Measurements from ENCODE around the gene BTRC. TPM values are rescaled to one million over a fixed set of nuclear protein-coding genes. Genes with fewer than 3 reads are reported as not detected.
A peak's percentile ranks its signal among the peaks of the same experiment; 100 is the strongest.

BTRC gene
- total RNA-seq: 0.96 TPM

GRCh38 chr10:101353692-101354327, at the start of gene BTRC:
TSS of gene BTRC (plus strand) at chr10:101354165. CDS start at chr10:101354181, 16 bp downstream.
- intact Hi-C loops (cut with DNase I): loop anchor here (2.0 to 10.0 kb wide), 6 partner anchors 218 to 1151 kb away; partner anchors contain the start of genes ACTR1A, DPCD, HPS6 and POLL
- TF ChIP-seq CTCF (IDR thresholded peaks at IDR 0.05): no peak
- DNase-seq (ENCODE audit: low spot score in 2 of 2): peak; percentile 94 to 99
- H3K27me3 ChIP-seq: no peaks in the 10 kb centered on the region
- no peaks in the 10 kb centered on the region for H3K9me3 ChIP-seq
- H3K4me3 ChIP-seq: peak within 1 kb of the TSS; percentile 80 to 86
- no peaks in the 10 kb centered on the region for H3K36me3 ChIP-seq
- peaks cover 0 to 13% of the 10 kb centered on the region in 2 donors for H3K4me1 ChIP-seq
- H3K27ac ChIP-seq: peak within 1 kb of the TSS; percentile 83 to 84

DNA sequence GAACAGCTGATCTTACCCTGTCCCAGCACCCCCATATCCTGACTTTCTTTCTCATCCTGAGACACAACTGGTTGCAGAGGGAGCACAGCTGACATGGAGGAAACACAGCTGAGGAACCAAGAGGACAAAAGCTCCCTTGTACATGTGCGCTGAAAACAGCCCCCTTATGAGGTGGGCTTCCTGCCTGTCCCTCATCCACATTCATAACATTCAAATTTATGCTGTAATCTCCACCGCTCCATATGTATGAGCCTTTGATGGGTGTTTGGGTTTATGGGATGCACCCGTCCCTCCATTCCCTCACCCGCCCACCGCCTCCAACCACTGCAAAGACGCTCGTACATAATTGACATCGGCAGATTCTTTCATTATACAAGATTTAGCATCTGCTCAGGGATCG, 49.6 kb upstream of the BTRC start:
- intact Hi-C loops (cut with DNase I): no loop called here
- H3K4me3 ChIP-seq: no peak overlapping the region
- no peak overlapping the region for H3K27ac ChIP-seq
- no peak for TF ChIP-seq CTCF (IDR thresholded peaks at IDR 0.05)
- H3K36me3 ChIP-seq: no peaks in the 10 kb centered on the region
- H3K9me3 ChIP-seq: no peaks in the 10 kb centered on the region
- DNase-seq (ENCODE audit: low spot score in 2 of 2): no peak
- no peaks in the 10 kb centered on the region for H3K4me1 ChIP-seq
- H3K27me3 ChIP-seq: no peaks in the 10 kb centered on the region

- Histone ChIP-seq H3K4me3 (no peak overlapping the region), H3K9me3 (no peaks in the 10 kb centered on the region), H3K4me1 (no peaks in the 10 kb centered on the region), H3K27ac (no peak overlapping the region), H3K27me3 (no peaks in the 10 kb centered on the region), H3K36me3 (no peaks in the 10 kb centered on the region)
- DNase-seq (ENCODE audit: low spot score in 2 of 2): no peak
- intact Hi-C loops (cut with DNase I): no loop called here
- no peak for TF ChIP-seq CTCF (IDR thresholded peaks at IDR 0.05)
These were observed 48.4 kb upstream of the BTRC start for GRCh38 chr10:101305320-101306241.

DNA sequence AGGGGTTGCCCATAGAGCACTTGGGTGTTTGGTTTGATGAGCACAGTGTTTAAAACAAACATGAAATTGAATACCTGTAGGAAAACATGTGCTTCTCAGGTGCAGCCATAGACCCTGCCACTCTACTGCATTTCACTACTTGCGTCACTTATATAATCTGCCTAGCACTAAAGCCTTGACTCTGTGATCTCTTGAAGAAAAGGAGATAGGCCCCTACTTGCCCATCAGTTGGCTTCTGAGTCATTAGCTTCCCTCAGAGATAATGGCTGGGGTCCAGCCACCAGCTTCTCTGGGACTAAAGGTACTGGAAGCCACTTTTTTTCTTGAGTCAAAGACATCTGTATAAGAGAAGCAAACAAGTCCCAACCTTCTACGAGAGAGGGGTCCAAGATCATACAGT, 45.9 kb upstream of the BTRC start:
- no peak for TF ChIP-seq CTCF (IDR thresholded peaks at IDR 0.05)
- no peak overlapping the region for H3K4me3 ChIP-seq
- H3K27me3 ChIP-seq: no peaks in the 10 kb centered on the region
- peaks cover 0 to 5% of the 10 kb centered on the region in 2 donors for H3K4me1 ChIP-seq
- intact Hi-C loops (cut with DNase I): no loop called here
- DNase-seq (ENCODE audit: low spot score in 2 of 2): no peak
- H3K27ac ChIP-seq: no peak overlapping the region
- H3K9me3 ChIP-seq: no peaks in the 10 kb centered on the region
- H3K36me3 ChIP-seq: no peaks in the 10 kb centered on the region

- no peaks in the 10 kb centered on the region for H3K36me3 ChIP-seq
- no peak for TF ChIP-seq CTCF (IDR thresholded peaks at IDR 0.05)
- H3K9me3 ChIP-seq: no peaks in the 10 kb centered on the region
- peaks cover 0 to 5% of the 10 kb centered on the region in 2 donors for H3K4me1 ChIP-seq
- peak overlapping the region in 1 of 2 donors; percentile 54 for H3K4me3 ChIP-seq
- DNase-seq (ENCODE audit: low spot score in 2 of 2): no peak
- H3K27me3 ChIP-seq: no peaks in the 10 kb centered on the region
- intact Hi-C loops (cut with DNase I): no loop called here
- no peak overlapping the region for H3K27ac ChIP-seq
These were observed 43.3 kb upstream of the BTRC start for GRCh38 chr10:101310529-101311184.

Data from ascending aorta (tissue), 2 donors.